SH-SY5Y (cell line): ENCODE measurements around the gene GSAP.

ENCODE experiments used
- GATA2 ChIP-seq: IDR thresholded peaks from 2 replicates; pipeline ENCODE4 v1.6.1; 2011; ENCODE audit warnings: mild to moderate bottlenecking, low read depth, low read length
- GATA3 ChIP-seq: IDR thresholded peaks from 2 replicates; pipeline ENCODE4 v1.6.1; 2011; ENCODE audit warnings: low read depth, mild to moderate bottlenecking, low read length, moderate library complexity

Gene GSAP

DNA sequence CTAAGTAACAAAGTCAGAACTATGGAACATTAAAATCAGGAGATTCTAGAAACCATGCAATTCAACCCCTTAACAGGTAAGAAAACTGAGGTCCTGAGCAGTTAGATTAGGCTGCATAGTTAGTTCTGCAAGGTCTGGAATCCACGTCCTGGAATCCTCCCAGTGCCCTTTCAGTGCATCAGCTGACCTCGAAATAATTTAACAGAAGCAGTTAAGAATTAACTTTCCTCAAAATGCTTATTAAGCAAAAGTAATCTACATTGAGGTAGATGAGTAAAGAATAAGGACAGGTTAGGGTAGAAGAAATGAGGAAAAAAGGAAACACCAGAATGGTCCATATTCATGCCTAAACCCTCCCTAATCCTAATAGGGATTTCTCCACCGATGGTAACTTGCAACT lies 37.6 kb downstream of the GSAP start:
- TF ChIP-seq GATA3, result no peak
- TF ChIP-seq GATA2, result no peak

DNA sequence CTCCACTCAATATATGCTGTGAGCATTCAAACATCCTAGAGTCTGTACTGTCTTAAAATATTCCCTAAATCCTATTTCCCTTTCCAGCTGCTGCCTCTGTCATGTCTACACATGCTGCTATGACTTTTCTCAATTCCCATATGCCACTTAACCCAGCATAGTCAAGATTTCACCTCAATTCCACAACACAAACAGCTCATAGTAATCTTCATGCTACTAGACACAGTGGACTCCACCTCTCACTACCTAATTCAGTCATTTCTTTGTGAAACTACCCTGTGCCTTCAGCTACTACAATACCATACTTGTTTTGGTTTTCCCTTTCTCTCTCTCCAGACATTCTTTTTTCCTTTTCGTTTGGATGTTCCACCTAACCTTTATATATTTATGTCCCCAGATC lies 45.5 kb downstream of the GSAP start:
- TF ChIP-seq GATA2, result no peak

DNA sequence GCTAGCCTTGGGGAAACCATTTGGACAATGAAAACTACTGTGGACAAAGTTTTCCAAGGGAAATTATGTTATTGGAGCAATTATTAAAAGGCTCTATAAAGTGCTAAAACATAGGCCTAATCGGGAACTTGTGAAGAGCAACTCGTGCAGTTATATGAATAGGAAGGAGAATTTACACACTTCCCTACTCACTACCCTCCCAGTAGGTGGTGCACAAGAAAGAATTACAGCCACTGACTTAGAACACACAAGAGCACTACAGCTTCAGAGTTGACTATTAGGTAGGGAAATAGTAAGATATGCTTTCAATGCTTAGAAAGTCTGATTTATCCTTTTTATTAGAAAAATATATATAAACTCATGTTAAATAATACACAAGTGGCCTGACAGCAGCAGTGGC lies 47.2 kb downstream of the GSAP start:
- no peak for TF ChIP-seq GATA3
- TF ChIP-seq GATA2, result no peak

DNA sequence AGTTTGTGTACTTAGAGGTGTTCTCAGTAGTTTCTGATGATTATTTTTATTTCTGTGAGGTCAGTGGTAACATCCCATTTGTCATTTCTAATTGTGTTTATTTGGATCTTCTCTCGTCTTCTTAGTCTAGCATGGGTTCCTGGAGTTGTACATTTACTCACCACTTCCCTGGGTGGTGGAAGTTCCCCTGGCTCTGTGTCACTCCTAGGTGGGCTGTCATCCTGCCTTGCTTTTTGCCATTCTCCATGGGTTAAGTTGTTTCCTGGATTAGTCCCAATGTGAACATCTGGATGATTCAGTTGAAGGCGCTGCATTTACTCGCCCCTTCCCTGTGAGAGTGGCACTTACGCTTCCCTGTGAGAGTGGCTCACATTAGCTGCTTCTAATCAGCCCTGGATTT lies 48.2 kb downstream of the GSAP start:
- TF ChIP-seq GATA3 (no peak), GATA2 (no peak)

DNA sequence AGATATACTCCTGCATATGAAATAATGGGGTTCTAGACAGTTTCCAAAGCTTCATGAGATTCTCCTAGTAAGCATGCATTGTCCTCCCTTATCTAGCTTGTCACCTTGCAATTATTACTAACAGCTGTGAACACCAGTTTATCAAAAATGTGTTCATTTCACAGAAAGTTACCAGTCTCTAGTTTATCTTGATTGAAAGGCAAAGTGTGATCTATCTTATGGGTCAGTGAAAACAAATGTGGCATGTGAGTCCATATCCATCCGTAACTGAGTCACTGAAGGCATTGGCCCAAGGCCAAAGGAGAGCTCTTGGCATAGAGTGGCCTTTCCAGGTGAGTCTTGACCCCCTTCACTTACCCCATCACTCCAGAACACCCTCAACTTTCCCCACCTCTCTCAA lies 53.2 kb downstream of the GSAP start:
- TF ChIP-seq GATA3 (no peak), GATA2 (no peak)

DNA sequence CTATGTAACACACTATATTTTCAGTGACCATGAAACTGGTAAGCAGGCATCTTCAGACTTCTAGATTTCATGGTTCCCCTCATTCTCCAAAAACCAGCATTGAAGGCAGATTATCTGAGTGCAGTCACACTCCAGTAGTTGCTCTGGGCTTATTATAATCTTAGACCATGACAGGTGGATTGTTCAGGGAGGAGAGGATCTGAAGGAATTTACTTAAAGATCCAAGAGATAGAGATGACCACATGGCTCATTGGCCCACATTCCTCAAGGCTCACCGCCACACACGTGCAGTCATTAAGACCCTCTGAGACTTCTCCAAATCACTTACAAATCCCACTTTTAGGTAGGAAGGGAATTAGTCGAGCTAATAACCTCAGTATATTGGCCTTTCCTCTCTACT lies 55.2 kb downstream of the GSAP start:
- TF ChIP-seq GATA3 (no peak), GATA2 (no peak)

DNA sequence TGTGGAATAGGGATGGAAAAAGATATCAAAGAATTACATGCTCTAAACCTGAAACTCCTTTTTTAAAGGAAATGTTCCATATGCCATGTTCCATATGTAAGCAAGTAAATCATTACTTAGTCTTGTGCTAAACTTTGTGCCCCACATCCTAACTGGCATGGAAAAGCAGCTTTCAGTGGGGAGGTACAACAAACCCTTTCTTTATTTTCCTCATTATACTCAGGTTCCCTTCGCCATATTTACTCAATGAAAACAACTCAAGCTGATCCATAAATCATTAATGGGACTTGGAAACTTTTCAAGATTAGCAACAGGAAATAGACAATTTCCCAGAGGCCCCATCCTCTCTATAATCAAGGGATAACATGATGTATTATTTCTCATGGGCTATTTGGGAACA lies 56.0 kb downstream of the GSAP start:
- TF ChIP-seq GATA2 (no peak), GATA3 (no peak)

DNA sequence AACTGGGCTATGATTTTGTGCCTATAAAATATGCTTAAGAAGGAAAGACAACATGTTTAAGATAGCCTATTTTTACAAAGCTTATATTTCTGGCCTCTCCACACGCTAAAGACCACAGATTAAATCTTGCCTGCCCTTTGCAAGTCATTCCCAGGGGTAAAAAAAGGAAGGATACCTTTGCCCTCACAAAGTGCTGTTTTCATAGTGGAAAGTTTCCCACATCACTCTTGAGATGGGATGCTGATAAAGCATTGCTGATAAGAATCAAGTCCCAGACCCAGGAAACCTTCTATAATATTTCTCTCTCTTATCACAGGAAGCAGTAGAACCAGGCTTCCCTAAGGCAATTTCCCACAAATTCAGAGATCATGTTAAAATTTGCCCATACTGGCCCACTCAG lies 56.5 kb downstream of the GSAP start:
- peak; percentile 87 for TF ChIP-seq GATA2
- peak; percentile 46; the same call in 1 of the 2 replicates for TF ChIP-seq GATA3

DNA sequence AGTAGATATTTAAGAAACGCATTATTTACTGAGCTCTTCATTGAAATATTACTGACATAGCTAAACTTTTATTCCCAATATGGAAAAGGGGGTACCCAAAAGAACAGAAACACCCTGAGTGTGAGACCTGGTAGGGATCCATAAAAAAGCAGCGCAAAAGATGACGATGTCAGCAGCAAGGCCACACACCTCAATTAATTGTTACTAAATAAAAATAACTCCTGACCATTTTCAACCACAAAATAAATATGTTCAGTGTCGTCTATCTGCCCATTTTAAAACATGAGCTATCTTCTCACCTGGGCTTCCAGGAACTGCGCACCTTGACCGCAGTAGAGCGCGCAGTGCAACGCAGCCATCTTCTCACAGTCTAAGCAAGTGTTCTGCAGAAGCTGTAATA lies 61.2 kb downstream of the GSAP start:
- TF ChIP-seq GATA2 (no peak), GATA3 (no peak)

DNA sequence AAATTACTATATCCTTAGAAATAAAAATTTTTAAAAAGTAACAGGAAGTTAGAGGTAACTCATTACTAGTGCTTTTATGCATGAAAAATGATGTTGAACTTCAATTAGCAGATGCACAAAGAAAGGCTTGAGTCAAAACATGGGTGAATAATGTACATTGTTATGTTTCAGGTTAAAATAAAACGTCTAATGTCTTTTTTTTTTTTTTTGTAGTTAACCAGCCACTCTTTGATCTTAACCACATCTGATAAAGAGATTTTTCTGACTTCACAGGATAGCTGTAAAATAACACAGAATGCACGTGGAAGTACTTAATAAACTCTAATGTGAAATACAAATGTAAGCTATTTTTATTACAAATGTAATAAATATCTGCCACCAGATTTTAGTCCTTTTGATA lies 61.7 kb downstream of the GSAP start:
- no peak for TF ChIP-seq GATA3
- TF ChIP-seq GATA2, result no peak

DNA sequence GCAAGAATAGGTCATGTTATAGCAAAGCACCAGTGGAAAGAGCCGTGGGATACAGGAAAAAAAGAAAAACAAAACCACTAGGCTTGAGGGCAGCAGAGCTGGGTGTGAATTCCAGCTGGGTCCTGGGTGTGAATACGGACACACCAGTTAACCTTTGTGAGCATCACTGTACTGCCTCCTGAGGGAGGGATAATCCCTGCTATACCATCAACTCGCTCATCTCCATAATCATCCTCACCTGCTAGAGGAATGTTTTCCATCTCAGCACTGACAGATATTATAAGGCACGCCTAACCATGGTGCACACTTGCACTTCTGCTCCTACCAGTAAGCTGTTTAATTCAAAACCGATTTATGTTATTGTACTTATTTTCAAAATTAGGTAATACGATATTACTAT lies 62.2 kb downstream of the GSAP start:
- no peak for TF ChIP-seq GATA3
- no peak for TF ChIP-seq GATA2

DNA sequence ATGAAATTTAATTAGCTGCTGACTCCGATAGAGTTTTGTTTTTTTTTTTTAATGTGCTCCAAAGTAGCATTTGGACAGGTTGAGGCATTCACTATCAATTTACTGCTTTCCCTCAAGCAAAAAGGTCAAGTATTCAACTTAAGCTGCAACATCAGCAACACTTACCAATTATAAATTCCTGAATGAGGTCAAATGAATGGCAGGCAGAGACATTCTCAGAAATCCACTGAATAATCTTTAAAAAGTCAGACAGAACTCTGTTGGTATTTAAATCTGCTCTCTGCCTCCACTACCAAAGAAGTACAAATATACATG lies 62.8 kb downstream of the GSAP start:
- TF ChIP-seq GATA3, result no peak
- no peak for TF ChIP-seq GATA2

DNA sequence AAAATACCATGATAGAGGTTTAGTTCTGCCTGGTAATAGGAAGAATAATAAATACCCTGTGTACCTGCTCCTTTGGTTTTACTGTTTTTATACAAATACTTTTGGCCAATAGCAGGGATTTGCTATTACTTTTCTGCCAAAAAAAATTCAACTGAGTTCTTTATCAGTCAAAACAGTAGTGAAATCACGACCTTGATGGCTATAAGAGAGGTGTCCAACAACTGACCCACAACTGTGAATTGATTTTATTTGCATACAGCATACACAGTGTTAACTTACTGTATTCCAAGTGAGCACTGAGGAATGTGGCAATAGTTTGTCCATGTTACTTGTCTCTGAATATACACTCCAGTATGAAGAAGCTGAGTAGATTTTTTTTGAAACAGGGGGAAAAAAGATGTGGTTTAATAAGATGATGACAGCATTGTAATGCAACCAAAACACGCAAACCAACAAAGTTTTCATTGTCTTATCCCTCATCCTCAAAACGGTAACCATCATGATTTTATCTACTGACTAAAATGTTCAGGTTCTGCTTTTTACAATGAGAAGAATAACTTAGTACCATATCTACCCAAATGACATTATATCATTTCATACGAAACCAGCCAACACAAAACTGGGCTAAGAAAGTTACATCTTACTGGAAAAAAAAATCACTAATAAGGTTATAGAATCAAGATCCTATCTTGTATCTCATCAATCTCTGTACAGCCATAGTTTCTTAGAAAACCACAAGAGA lies 63.3 kb downstream of the GSAP start:
- no peak for TF ChIP-seq GATA3

DNA sequence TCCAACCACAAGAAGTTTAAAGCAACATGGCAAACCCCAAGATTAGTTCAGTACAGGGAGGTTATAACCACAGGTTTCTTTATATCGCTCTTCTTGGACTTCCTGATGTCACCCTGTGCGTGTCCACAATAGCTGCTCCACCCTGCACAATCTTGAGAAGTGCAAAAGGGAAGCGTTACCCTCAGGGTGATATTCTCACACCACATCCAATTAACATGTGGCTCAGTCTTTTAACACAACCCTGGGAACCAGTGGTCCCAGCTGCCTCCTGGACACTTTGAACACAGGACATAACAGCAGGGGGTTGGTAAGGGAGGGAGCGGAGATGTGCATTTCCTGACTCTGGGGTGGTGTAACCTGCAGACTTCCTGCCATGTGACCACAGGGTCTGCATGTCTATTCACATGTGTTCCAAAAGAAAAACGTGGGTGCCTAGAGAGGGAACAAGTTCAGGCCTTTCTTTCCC lies 64.6 kb downstream of the GSAP start:
- TF ChIP-seq GATA2, result no peak
- no peak for TF ChIP-seq GATA3

DNA sequence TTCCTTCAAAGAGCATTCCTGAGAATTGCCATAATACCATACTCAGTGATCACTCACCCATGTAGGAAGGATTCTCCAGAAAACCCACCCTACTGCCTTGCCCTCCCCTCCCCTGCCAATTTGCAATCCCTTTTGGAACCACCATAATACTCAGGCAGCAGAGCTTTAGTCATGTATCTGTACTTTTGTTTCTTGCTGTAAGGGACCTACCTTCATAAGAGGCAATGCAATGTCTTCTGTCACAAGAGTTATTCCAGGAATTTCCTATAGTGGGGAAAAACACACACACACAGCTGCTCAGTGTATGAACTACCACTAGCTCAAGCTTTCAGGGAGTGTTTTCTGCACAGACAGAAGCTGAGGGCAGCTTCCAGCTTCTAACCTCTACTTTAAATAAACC lies 67.0 kb downstream of the GSAP start:
- TF ChIP-seq GATA3 (no peak), GATA2 (no peak)

DNA sequence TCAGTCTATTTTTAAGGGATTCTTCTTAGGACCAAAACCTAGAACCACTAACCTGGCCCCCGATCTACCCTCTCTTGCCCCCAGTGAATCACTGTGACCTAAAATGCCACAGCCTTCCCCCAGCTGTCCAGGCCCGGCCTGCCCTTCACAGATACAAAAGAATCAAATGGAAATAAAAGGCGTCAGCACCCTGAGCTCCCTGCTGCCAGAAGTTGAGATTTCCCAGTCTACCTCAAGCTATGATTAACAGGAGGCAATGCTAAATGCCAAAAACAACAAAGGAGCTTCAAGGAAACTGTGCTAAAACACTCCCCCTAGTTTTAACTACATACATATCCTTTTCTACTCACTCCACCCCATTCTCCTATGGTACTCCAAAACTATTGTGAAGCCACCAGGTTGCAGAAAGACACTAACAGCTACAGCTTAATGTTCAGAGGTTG lies 67.8 kb downstream of the GSAP start:
- TF ChIP-seq GATA3, result no peak
- TF ChIP-seq GATA2, result no peak

DNA sequence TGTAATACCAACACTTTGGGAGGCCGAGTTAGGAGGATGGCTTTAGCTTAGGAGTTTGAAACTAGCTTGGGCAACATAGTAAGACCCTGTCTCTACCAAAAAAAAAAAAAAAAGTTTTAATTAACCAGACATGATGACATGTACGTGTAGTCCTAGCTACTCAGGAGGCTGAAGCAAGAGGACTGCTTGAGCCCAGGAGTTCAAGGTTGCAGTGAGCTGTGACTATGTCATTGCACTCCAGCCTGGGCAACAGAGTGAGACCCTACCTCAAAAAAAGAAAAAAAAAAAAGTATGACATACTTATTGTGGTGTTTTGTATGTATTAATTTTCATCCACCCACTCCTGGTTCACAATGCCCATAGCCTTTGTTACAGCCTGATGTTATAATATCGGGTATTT lies 69.7 kb downstream of the GSAP start:
- TF ChIP-seq GATA2 (no peak), GATA3 (no peak)
